Nephron (organoid): ENCODE data around the gene UBAP2.

Source experiments
- H3K27ac Mint-ChIP-seq, 3 experiments: 2 replicates each; pipeline ENCODE4 v1.8.0; 2020; ENCODE audit warnings: mixed read lengths in 3 of 3, mild to moderate bottlenecking in 2 of 3, moderate library complexity in 1 of 3
- H3K27me3 Mint-ChIP-seq: 2 replicates; pipeline ENCODE4 v1.8.0; 2021; ENCODE audit warnings: low read depth, mild to moderate bottlenecking, moderate library complexity, mixed read lengths
- H3K36me3 Mint-ChIP-seq: 2 replicates; pipeline ENCODE4 v1.8.0; 2020; ENCODE audit warnings: low read depth, mixed read lengths
- H3K4me1 Mint-ChIP-seq: 2 replicates; pipeline ENCODE4 v1.8.0; 2020; ENCODE audit warnings: mixed read lengths
- H3K4me3 Mint-ChIP-seq, 3 experiments: 2 replicates each; pipeline ENCODE4 v1.8.0; 2020; ENCODE audit warnings: mild to moderate bottlenecking in 3 of 3, mixed read lengths in 3 of 3, moderate library complexity in 2 of 3
- H3K9me3 Mint-ChIP-seq: 2 replicates; pipeline ENCODE4 v1.8.0; 2020; ENCODE audit warnings: mixed read lengths
- TF ChIP-seq, protein P1 (sequence below), 3 experiments: fragments of 200-600 bp; sonication (generic); IDR thresholded peaks; one replicate each; pipeline ENCODE4 v1.5.0; 2021; ENCODE audit warnings: antibody characterized with exemption in 3 of 3; ENCODE audit not compliant: unreplicated experiment in 3 of 3

UBAP2 gene

DNA sequence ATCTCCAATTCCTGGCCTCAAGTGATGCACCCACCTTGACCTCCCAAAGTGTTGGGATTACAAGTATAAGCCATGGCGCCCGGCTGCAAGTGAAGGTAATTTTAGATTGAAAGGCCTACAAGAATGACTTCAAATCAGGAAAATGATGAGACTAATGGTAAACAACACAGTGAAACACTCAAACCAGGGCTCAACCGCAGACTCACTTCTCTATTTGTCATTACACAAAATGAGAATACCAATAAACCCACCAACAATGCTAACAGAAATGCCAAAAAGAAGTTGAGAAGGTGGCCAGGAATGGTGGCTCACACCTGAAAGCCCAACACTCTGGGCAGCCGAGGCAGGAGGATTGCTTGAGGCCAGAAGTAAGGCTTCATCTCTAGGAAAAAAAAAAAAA, 92.1 kb downstream of the UBAP2 start:
- H3K4me3 Mint-ChIP-seq, result no peak overlapping the region
- no peak overlapping the region for H3K27ac Mint-ChIP-seq
- no peaks in the 10 kb centered on the region for H3K9me3 Mint-ChIP-seq
- H3K27me3 Mint-ChIP-seq, result no peaks in the 10 kb centered on the region
- TF ChIP-seq, protein P1, sequence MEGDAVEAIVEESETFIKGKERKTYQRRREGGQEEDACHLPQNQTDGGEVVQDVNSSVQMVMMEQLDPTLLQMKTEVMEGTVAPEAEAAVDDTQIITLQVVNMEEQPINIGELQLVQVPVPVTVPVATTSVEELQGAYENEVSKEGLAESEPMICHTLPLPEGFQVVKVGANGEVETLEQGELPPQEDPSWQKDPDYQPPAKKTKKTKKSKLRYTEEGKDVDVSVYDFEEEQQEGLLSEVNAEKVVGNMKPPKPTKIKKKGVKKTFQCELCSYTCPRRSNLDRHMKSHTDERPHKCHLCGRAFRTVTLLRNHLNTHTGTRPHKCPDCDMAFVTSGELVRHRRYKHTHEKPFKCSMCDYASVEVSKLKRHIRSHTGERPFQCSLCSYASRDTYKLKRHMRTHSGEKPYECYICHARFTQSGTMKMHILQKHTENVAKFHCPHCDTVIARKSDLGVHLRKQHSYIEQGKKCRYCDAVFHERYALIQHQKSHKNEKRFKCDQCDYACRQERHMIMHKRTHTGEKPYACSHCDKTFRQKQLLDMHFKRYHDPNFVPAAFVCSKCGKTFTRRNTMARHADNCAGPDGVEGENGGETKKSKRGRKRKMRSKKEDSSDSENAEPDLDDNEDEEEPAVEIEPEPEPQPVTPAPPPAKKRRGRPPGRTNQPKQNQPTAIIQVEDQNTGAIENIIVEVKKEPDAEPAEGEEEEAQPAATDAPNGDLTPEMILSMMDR (IDR thresholded peaks at IDR 0.05; ENCODE audit: unreplicated experiment in 3 of 3), result no peak
- H3K36me3 Mint-ChIP-seq, result peaks cover 62% of the 10 kb centered on the region
- H3K4me1 Mint-ChIP-seq, result no peaks in the 10 kb centered on the region

DNA sequence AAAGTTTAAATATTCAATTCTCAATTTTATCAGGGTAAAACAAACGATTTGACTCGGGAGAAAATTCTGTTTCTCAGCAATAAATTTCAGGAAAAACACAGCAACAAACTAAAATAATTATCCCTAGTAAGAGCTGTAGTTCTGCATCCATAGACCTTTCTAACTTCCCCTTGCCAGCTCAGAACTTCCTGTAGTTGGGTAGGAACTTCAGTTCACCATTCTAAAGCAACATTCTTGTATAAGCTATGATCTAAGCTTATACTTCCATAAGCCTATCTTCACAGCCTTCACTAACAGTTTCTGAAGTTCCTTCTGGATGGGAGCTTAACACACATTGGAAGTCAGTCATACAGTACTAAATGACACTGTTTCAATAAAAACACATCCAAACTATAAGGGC, 96.6 kb downstream of the UBAP2 start:
- TF ChIP-seq, protein P1 (IDR thresholded peaks at IDR 0.05; ENCODE audit: unreplicated experiment in 3 of 3), result no peak
- Mint-ChIP-seq H3K27ac (no peak overlapping the region), H3K27me3 (no peaks in the 10 kb centered on the region), H3K36me3 (peaks cover 68% of the 10 kb centered on the region), H3K4me1 (no peaks in the 10 kb centered on the region), H3K4me3 (no peak overlapping the region), H3K9me3 (no peaks in the 10 kb centered on the region)

DNA sequence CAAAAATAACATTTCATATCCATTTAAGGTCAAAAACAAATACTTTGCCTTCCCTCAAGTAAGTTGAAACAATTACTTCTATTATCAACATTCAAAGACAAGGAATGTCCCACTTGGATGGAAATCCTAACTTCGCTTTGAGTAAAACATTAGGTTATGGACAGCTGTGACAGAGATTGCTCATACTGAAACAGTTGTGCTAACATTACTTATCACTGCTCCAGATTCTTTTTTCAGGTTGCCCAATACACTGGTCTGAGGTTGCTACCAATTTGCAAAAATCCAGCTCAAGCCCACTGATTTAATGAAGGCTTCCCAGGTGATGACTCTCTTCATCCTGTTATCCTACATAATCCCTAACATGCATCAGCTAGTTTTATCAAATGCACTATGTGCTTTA, 98.3 kb downstream of the UBAP2 start:
- H3K27me3 Mint-ChIP-seq, result no peaks in the 10 kb centered on the region
- no peaks in the 10 kb centered on the region for H3K9me3 Mint-ChIP-seq
- no peak overlapping the region for H3K4me3 Mint-ChIP-seq
- H3K36me3 Mint-ChIP-seq, result peaks cover 73% of the 10 kb centered on the region
- no peaks in the 10 kb centered on the region for H3K4me1 Mint-ChIP-seq
- TF ChIP-seq, protein P1 (IDR thresholded peaks at IDR 0.05; ENCODE audit: unreplicated experiment in 3 of 3), result no peak
- H3K27ac Mint-ChIP-seq, result no peak overlapping the region

DNA sequence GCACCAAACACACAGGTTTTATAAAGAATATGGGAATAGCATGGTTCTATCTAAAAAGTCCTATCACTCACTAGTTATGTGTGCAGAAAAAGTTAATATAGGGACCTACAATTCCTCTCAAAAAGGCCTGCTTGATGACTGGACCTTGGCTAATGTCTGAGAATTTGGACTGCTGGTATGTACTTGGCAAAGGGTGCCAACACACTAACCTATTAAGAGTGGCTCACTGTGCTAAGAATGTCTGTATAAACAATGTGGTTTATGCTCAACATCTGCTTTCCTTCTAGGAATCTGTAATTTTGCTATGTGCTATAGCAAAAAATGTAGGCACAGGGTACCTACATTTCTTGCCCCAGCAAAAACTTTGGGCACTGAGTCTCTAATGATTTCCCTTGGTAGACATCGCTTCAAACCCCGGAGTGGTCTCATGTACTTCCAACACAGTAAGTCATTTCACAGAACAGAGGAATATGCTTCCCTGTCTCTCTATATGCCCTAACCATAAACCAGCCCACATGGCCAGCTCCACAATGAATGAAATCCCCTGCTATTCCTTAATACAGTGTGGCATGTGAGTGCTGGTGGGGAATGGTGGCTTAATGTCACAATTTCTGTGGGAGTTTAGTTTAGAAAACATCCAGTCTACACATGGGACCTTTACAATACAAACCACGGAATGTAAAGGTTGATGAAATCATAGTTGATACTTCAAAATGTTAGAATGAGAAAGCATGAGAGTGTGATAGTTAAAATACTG, 101.7 kb downstream of the UBAP2 start:
- peaks cover 70% of the 10 kb centered on the region for H3K36me3 Mint-ChIP-seq
- TF ChIP-seq, protein P1 (IDR thresholded peaks at IDR 0.05; ENCODE audit: unreplicated experiment in 3 of 3), result no peak
- no peak overlapping the region for H3K27ac Mint-ChIP-seq
- H3K9me3 Mint-ChIP-seq, result no peaks in the 10 kb centered on the region
- H3K4me1 Mint-ChIP-seq, result peaks cover 9% of the 10 kb centered on the region
- H3K27me3 Mint-ChIP-seq, result no peaks in the 10 kb centered on the region
- H3K4me3 Mint-ChIP-seq, result no peak overlapping the region

DNA sequence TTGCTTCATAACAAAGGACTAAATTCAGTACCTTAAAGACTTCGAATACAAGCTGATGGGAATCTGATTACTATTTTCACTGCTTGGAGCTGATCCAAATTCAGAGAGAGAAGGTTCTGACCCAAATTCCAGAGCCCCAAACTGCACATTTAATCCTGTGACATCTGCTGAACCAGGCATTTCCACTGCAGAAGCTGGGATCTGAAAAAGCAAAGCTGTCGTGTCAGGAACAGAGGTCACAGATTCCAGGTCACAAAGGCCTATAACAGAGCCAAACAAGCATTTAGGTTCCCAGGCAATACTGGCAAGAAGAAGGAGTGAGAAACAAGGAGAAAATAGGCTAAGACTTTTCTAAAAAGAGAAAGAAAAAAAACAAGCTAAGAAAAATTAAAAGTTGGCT, 105.3 kb downstream of the UBAP2 start:
- peak overlapping the region; percentile 33 to 82 (median 64) for H3K27ac Mint-ChIP-seq
- H3K9me3 Mint-ChIP-seq, result no peaks in the 10 kb centered on the region
- TF ChIP-seq, protein P1 (IDR thresholded peaks at IDR 0.05; ENCODE audit: unreplicated experiment in 3 of 3), result no peak
- peaks cover 75% of the 10 kb centered on the region for H3K36me3 Mint-ChIP-seq
- H3K4me1 Mint-ChIP-seq, result peaks cover 9% of the 10 kb centered on the region
- no peaks in the 10 kb centered on the region for H3K27me3 Mint-ChIP-seq
- no peak overlapping the region for H3K4me3 Mint-ChIP-seq

DNA sequence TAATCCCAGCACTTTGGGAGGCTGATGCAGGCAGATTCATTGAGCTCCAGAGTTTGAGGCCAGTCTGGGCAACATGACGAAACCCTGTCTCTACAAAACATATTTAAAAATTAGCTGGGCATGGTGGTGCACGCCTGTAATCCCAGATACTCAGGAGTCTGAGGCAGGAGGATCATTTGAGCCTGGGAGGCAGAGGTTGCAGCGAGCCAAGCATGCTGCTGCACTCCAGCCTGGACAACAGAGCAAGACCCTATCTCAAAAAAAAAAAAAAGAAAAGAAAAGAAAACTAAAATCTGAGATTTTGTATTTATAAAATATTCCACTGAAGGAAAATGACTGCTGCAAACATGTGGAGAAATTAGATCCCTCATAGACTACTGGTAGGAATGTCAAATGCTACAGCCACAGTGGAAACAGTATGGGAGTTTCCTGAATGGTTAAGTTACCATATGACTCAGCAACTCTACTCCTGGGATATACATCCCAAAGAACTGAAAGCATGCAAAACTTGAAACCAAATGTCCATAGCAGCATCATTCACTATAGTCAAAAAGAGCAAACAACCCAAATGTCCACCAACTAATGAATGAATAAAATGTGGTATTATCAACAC, 106.1 kb downstream of the UBAP2 start:
- Mint-ChIP-seq H3K9me3 (no peaks in the 10 kb centered on the region), H3K4me1 (peaks cover 9% of the 10 kb centered on the region), H3K27ac (peak overlapping the region; percentile 33 to 82 (median 64)), H3K4me3 (no peak overlapping the region), H3K36me3 (peaks cover 66% of the 10 kb centered on the region), H3K27me3 (no peaks in the 10 kb centered on the region)
- TF ChIP-seq, protein P1 (IDR thresholded peaks at IDR 0.05; ENCODE audit: unreplicated experiment in 3 of 3), result peak in 2 of 3 experiments; percentile 9 to 18
